Adrenal gland (tissue), 12 donors: ENCODE measurements around the gene TAPT1. TPM values are rescaled to one million over a fixed set of nuclear protein-coding genes. Genes with fewer than 3 reads are reported as not detected.

Experiments used
- DNase-seq, 7 donors: peaks; one replicate each; pipeline ENCODE4 v3.0.0-alpha.2; 2019 to 2020
- H3K27ac ChIP-seq, 5 donors: fragments of 200-600 bp; sonication (generic) in 4 of 5; 1 replicate in 3 of 5; 2 replicates in 2 of 5; pipeline versions ENCODE4 v1.5.1 to v1.8.0; 2016 to 2020; ENCODE audit warnings: mild to moderate bottlenecking in 1 of 5
- H3K27me3 ChIP-seq: fragments of 200-600 bp; 2 replicates; pipeline ENCODE4 v1.8.0; 2021
- H3K36me3 ChIP-seq, 2 donors: fragments of 200-600 bp; replicated peaks in 1 of 2; 1 replicate in 1 of 2; 2 replicates in 1 of 2; pipeline versions ENCODE4 v1.5.1 to v1.8.0; 2018 to 2022
- H3K4me1 ChIP-seq, 2 donors: fragments of 200-600 bp; replicated peaks in 1 of 2; 1 replicate in 1 of 2; 2 replicates in 1 of 2; pipeline versions ENCODE4 v1.5.1 to v1.8.0; 2018 to 2021
- H3K4me3 ChIP-seq, 4 donors: fragments of 200-600 bp; sonication (generic) in 3 of 4; one replicate each; pipeline ENCODE4 v1.5.1; 2016 to 2018
- H3K9me3 ChIP-seq, 3 donors: fragments of 200-600 bp; sonication (generic) in 1 of 3; replicated peaks in 1 of 3; 1 replicate in 2 of 3; 2 replicates in 1 of 3; pipeline versions ENCODE4 v1.5.1 to v1.8.0; 2016 to 2021
- CTCF ChIP-seq, 6 experiments: fragments of 450-650 bp in 4 of 6; fragments of 200-600 bp in 2 of 6; sonication (generic) in 1 of 6; IDR thresholded peaks; 1 replicate in 5 of 6; 2 replicates in 1 of 6; pipeline versions ENCODE4 v1.5.1 to v1.8.0; 2016 to 2021; ENCODE audit warnings: antibody characterized with exemption in 6 of 6, mild to moderate bottlenecking in 2 of 6, moderate library complexity in 1 of 6
- POLR2A ChIP-seq, 2 donors: fragments of 450-650 bp; IDR thresholded peaks; one replicate each; pipeline ENCODE4 v1.6.1; 2017; ENCODE audit warnings: antibody characterized with exemption in 2 of 2, mild to moderate bottlenecking in 2 of 2, moderate library complexity in 1 of 2
- WGBS, 4 donors: extraction: QIAGEN DNeasy Blood & Tissue Kit in 2 of 4; methylation state at CpG; one replicate each; pipeline versions ENCODE4 v1.1.5 to v1.1.7; 2013 to 2017; 5-methylcytosine and 5-hydroxymethylcytosine counted together
- intact Hi-C, 2 donors: fragments of 100-400 bp; cut with DNase I; formaldehyde crosslinking; loops; one replicate each; pipeline versions ENCODE4 v1.14.1 to v1.15.0; 2022 to 2023
- polyA plus RNA-seq, 3 donors: library from polyadenylated mRNA; stranded (reverse); fragments of 200-250 nt in 2 of 3; fragments of 350-450 nt in 1 of 3; fragmentation: Illumina TruSeq in 1 of 3; extraction: RNeasy Lipid Tissue Mini Kit (QIAGEN cat#74804) in 1 of 3; gene quantifications; one replicate each; pipeline ENCODE4 v1.2.3, GENCODE V29; 2013 to 2014
- total RNA-seq, 9 donors: library from RNA; depleted of rRNA in 4 of 9; stranded (reverse); fragments of >200 nt in 4 of 9; fragments of 120-200 nt in 1 of 9; fragmentation: NEBNext Ultra II Directional in 1 of 9; extraction: Animal tissue kit (Norgen Biotek cat#: 25700) in 1 of 9; gene quantifications; one replicate each; pipeline versions ENCODE4 v1.1.0 to v1.2.4, GENCODE V29; 2013 to 2023
- donor health status: healthy with polysubstance abuse.
- donor health status: Bipolar disorder and iron deficiency.
- donor health status: DM: yes; HTN: yes; CAD: no.
- donor health status: DM: no; HTN: no; CAD: no.
- donor health status: DM: no; HTN: no; CAD: no.
- donor health status: DM: yes; HTN: yes; CAD: no.

Gene TAPT1
- total and polyA plus RNA-seq, 12 donors, result 33.2 to 119 (median 51.0) TPM

GRCh38 chr4:16213121-16213520 is 13.2 kb downstream of the TAPT1 start:
- peaks cover 0 to 63% of the 10 kb centered on the region in 2 donors for H3K4me1 ChIP-seq
- H3K9me3 ChIP-seq, result no peaks in the 10 kb centered on the region
- DNase-seq, result no peak
- TF ChIP-seq CTCF (IDR thresholded peaks at IDR 0.05), result no peak
- no peak for TF ChIP-seq POLR2A (IDR thresholded peaks at IDR 0.05)
- H3K4me3 ChIP-seq, result no peak overlapping the region
- intact Hi-C loops, result no loop called here
- 60 to 64% (median 62%) methylated on average over 2 of the region's 2 CpGs for WGBS, 4 donors
- H3K36me3 ChIP-seq, result no peaks in the 10 kb centered on the region
- no peak overlapping the region for H3K27ac ChIP-seq
- no peaks in the 10 kb centered on the region for H3K27me3 ChIP-seq

GRCh38 chr4:16212138-16212782 is 14.0 kb downstream of the TAPT1 start:
- 75 to 89% (median 82%) methylated on average over 3 of the region's 3 CpGs for WGBS, 4 donors
- Histone ChIP-seq H3K4me3 (no peak overlapping the region), H3K36me3 (no peaks in the 10 kb centered on the region), H3K27me3 (no peaks in the 10 kb centered on the region), H3K27ac (no peak overlapping the region), H3K9me3 (no peaks in the 10 kb centered on the region), H3K4me1 (peaks cover under 1 to 62% of the 10 kb centered on the region in 2 donors)
- DNase-seq, result no peak
- intact Hi-C loops, result no loop called here
- TF ChIP-seq CTCF (IDR thresholded peaks at IDR 0.05), result no peak
- TF ChIP-seq POLR2A (IDR thresholded peaks at IDR 0.05), result no peak

- WGBS, 4 donors, result 79 to 88% (median 84%) methylated on average over 1 of the region's 1 CpG
- no peak for DNase-seq
- Histone ChIP-seq H3K4me3 (no peak overlapping the region), H3K9me3 (no peaks in the 10 kb centered on the region), H3K36me3 (no peaks in the 10 kb centered on the region), H3K27me3 (no peaks in the 10 kb centered on the region), H3K27ac (no peak overlapping the region), H3K4me1 (peaks cover 12 to 66% of the 10 kb centered on the region in 2 donors)
- intact Hi-C loops, result loop anchor here (10.0 kb wide), 2 partner anchors 57 to 183 kb away; no protein-coding TSS in a partner anchor
- TF ChIP-seq POLR2A (IDR thresholded peaks at IDR 0.05) (no peak), CTCF (IDR thresholded peaks at IDR 0.05) (no peak)
These were observed 18.9 kb downstream of the TAPT1 start for GRCh38 chr4:16207409-16207808.

- H3K36me3 ChIP-seq, result no peaks in the 10 kb centered on the region
- H3K4me1 ChIP-seq, result peaks cover 12 to 62% of the 10 kb centered on the region in 2 donors
- H3K9me3 ChIP-seq, result no peaks in the 10 kb centered on the region
- WGBS, 4 donors, result 43 to 59% (median 49%) methylated on average over 2 of the region's 2 CpGs
- intact Hi-C loops, result loop anchor here (10.0 kb wide), 2 partner anchors 58 to 182 kb away; no protein-coding TSS in a partner anchor
- no peak for DNase-seq
- H3K27ac ChIP-seq, result no peak overlapping the region
- TF ChIP-seq CTCF (IDR thresholded peaks at IDR 0.05), result no peak
- no peak for TF ChIP-seq POLR2A (IDR thresholded peaks at IDR 0.05)
- H3K27me3 ChIP-seq, result no peaks in the 10 kb centered on the region
- no peak overlapping the region for H3K4me3 ChIP-seq
These were observed 19.4 kb downstream of the TAPT1 start for GRCh38 chr4:16206848-16207247.
